Adipocyte (in vitro differentiated cells): ENCODE measurements around the gene RBMS1.
A peak's percentile ranks its signal among the peaks of the same experiment; 100 is the strongest.

ENCODE experiments used
- DNase-seq: peaks from one replicate; pipeline ENCODE4 v3.0.0-alpha.2; 2015; ENCODE audit warnings: low read depth
- H3K27me3 ChIP-seq: replicated peaks from 2 replicates; pipeline ENCODE4 v1.7.0; 2013; ENCODE audit warnings: mild to moderate bottlenecking, low read length, moderate library complexity; ENCODE audit not compliant: control insufficient read depth, insufficient read depth
- H3K36me3 ChIP-seq: 2 replicates; pipeline ENCODE4 v1.7.0; 2013; ENCODE audit warnings: low read length, mild to moderate bottlenecking, moderate library complexity; ENCODE audit not compliant: control insufficient read depth, insufficient read depth, severe bottlenecking
- H3K4me1 ChIP-seq: 2 replicates; pipeline ENCODE4 v1.7.0; 2013; ENCODE audit warnings: mild to moderate bottlenecking, low read length, moderate library complexity; ENCODE audit not compliant: control insufficient read depth, insufficient read depth
- H3K4me3 ChIP-seq: 2 replicates; pipeline ENCODE4 v1.7.0; 2013; ENCODE audit warnings: mild to moderate bottlenecking, low read length, moderate library complexity
- H3K9ac ChIP-seq: 2 replicates; pipeline ENCODE4 v1.7.0; 2013; ENCODE audit warnings: mild to moderate bottlenecking, low read length, moderate library complexity
- H3K9me3 ChIP-seq: 2 replicates; pipeline ENCODE4 v1.7.0; 2013; ENCODE audit warnings: mild to moderate bottlenecking, low read length, moderate library complexity; ENCODE audit not compliant: control insufficient read depth

The RBMS1 gene

DNA sequence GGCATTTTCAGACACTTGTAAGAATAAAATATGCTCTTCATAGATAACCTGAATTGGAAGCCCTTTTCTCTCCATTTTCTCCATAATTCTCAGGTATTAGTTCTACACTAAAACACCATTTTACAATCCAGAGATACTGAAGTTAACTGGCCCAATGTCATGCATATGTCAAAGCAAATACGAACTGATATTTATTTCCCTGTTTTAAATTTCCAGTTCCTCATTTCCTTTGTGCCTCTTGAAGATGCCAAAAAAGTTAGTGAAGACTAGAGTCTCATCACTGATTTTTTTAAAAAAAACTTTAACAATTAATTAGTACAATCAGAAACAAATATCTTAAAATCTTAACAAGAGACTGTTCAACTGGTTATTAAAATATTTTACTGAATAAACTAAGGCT is 240.7 kb downstream of the RBMS1 start:
- Histone ChIP-seq H3K9ac (peak overlapping the region; percentile 65), H3K4me3 (no peak overlapping the region), H3K27me3 (no peaks in the 10 kb centered on the region), H3K36me3 (no peaks in the 10 kb centered on the region), H3K9me3 (no peaks in the 10 kb centered on the region), H3K4me1 (peaks cover 33% of the 10 kb centered on the region)
- DNase-seq, result no peak

- Histone ChIP-seq H3K36me3 (no peaks in the 10 kb centered on the region), H3K4me3 (no peak overlapping the region), H3K9ac (peak overlapping the region; percentile 65), H3K9me3 (no peaks in the 10 kb centered on the region), H3K4me1 (peaks cover 29% of the 10 kb centered on the region), H3K27me3 (no peaks in the 10 kb centered on the region)
- DNase-seq, result peak; percentile 86
Measured at GRCh38 chr2:160252278-160252887, 241.2 kb downstream of the RBMS1 start.

DNA sequence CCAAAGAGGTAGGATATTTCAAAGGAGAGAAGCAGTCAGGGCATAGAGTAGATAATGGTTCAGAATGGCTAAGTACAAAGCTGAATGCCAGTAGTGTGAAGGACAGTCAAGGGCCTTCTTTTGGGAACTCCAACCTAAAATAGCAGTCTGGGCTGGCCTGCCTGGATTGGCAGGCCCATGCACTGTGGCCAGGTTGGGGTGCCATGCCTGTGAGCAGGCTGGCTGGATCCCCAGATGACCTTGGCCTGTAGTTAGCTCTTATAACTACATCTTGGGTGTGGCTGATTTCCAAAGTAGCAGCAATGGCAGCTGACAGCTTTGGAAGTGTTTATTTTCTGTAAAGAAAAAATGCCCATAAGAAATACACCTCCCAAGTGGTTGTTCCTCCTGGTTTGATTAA is 242.0 kb downstream of the RBMS1 start:
- peak overlapping the region; percentile 65 for H3K9ac ChIP-seq
- no peaks in the 10 kb centered on the region for H3K36me3 ChIP-seq
- no peaks in the 10 kb centered on the region for H3K9me3 ChIP-seq
- DNase-seq, result no peak
- no peaks in the 10 kb centered on the region for H3K27me3 ChIP-seq
- peaks cover 22% of the 10 kb centered on the region for H3K4me1 ChIP-seq
- H3K4me3 ChIP-seq, result no peak overlapping the region

GRCh38 chr2:160249876-160250275 is 243.7 kb downstream of the RBMS1 start:
- no peak for DNase-seq
- H3K4me3 ChIP-seq, result no peak overlapping the region
- H3K27me3 ChIP-seq, result no peaks in the 10 kb centered on the region
- no peaks in the 10 kb centered on the region for H3K36me3 ChIP-seq
- no peaks in the 10 kb centered on the region for H3K9me3 ChIP-seq
- H3K9ac ChIP-seq, result no peak overlapping the region
- peaks cover 21% of the 10 kb centered on the region for H3K4me1 ChIP-seq

- peaks cover 10% of the 10 kb centered on the region for H3K4me1 ChIP-seq
- no peak for DNase-seq
Measured at GRCh38 chr2:160247296-160248035, 246.1 kb downstream of the RBMS1 start.

GRCh38 chr2:160246356-160246755 is 247.3 kb downstream of the RBMS1 start:
- Histone ChIP-seq H3K9ac (no peak overlapping the region), H3K4me3 (no peak overlapping the region), H3K4me1 (peaks cover 11% of the 10 kb centered on the region), H3K36me3 (no peaks in the 10 kb centered on the region), H3K27me3 (no peaks in the 10 kb centered on the region), H3K9me3 (no peaks in the 10 kb centered on the region)
- no peak for DNase-seq

More at GRCh38 chr2:160247296-160248035, 246.1 kb downstream of the RBMS1 start:
- no peaks in the 10 kb centered on the region for H3K9me3 ChIP-seq
- no peaks in the 10 kb centered on the region for H3K27me3 ChIP-seq
- no peak overlapping the region for H3K9ac ChIP-seq
- H3K4me3 ChIP-seq, result no peak overlapping the region
- no peaks in the 10 kb centered on the region for H3K36me3 ChIP-seq

DNA sequence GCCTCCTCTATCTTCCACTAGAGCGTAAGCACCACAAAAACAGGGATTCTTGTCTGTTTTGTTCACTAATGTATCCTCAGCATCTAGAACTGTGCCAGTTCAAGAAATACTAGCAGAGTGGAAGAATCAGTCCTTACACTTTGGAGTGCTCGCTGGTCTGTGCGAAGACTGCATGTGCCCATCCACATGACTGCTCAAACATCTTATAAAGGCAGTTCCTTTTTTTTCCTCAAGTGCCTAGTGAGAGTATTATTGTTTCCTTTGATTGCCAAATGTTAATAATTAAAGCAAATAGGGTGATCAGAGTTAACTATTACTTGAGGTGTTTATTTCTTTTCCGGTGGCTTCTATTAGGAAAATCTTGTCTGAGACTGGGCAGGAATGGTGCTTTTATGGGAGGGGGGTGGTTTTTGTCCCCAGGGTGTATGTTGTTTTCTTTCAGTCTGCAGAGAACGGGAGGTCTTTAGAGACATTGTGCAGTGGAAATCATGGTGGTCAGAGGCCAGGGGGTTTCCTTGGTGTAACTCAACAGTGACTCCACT is 247.9 kb downstream of the RBMS1 start:
- H3K9me3 ChIP-seq, result no peaks in the 10 kb centered on the region
- H3K27me3 ChIP-seq, result no peaks in the 10 kb centered on the region
- H3K36me3 ChIP-seq, result no peaks in the 10 kb centered on the region
- H3K4me3 ChIP-seq, result no peak overlapping the region
- no peak overlapping the region for H3K9ac ChIP-seq
- DNase-seq, result no peak
- peaks cover 11% of the 10 kb centered on the region for H3K4me1 ChIP-seq

DNA sequence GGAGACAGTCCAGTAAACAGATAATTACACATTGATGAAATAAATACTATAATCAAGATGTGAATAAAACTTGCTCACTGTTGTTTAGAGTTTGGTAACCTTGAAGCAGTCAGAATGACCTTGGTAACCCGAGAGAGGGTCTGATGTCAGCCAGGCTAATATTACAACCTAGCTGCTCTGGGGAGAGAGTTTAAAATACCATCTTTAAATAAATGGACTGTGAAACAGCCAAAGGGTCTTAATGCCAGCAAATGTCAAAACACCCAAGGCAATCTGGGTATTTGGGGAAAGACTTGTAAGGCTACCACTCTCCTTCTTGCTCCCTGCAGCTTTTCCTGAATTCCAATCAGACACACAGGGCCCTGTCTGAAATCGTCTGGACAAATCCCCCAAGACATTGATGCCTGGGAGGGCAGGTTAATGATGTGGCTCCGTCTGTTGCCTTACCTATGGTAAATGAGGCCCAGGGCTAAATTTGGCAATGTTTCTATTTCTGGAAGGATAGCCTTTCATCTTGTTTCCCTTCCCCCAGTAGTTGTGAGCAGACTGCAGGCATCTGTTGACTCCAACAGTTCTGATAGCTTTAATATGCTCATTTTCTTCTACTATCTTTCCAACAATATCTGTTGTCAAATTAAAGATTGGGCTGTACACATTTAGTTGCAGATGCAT is 250.6 kb downstream of the RBMS1 start:
- Histone ChIP-seq H3K36me3 (no peaks in the 10 kb centered on the region), H3K4me3 (no peak overlapping the region), H3K27me3 (no peaks in the 10 kb centered on the region), H3K9ac (no peak overlapping the region), H3K4me1 (peaks cover 11% of the 10 kb centered on the region), H3K9me3 (no peaks in the 10 kb centered on the region)
- no peak for DNase-seq

- Histone ChIP-seq H3K27me3 (no peaks in the 10 kb centered on the region), H3K4me3 (no peak overlapping the region), H3K9ac (peak overlapping the region; percentile 41), H3K4me1 (peaks cover 11% of the 10 kb centered on the region), H3K9me3 (no peaks in the 10 kb centered on the region), H3K36me3 (no peaks in the 10 kb centered on the region)
- peak; percentile 91 for DNase-seq
Measured at GRCh38 chr2:160241251-160242137, 252.1 kb downstream of the RBMS1 start.

GRCh38 chr2:160239436-160239835 is 254.2 kb downstream of the RBMS1 start:
- no peak for DNase-seq
- peaks cover 11% of the 10 kb centered on the region for H3K4me1 ChIP-seq

More at GRCh38 chr2:160239436-160239835, 254.2 kb downstream of the RBMS1 start:
- Histone ChIP-seq H3K9me3 (no peaks in the 10 kb centered on the region), H3K4me3 (no peak overlapping the region), H3K36me3 (no peaks in the 10 kb centered on the region), H3K9ac (no peak overlapping the region), H3K27me3 (no peaks in the 10 kb centered on the region)
